Measurements from ENCODE around the gene TTF1.
"Not testable (repeated sequence)": the region's sequence is repeated elsewhere in the genome, so short reads cannot be mapped to it uniquely, and the experiment has no call there.

Gene TTF1

GRCh38 chr9:132414731-132415130 is 8.1 kb upstream of the TTF1 start:
- DNase-seq: no peak

GRCh38 chr9:132413926-132414325 is 7.3 kb upstream of the TTF1 start:
- DNase-seq: no peak

- no peak for DNase-seq
Measured at GRCh38 chr9:132412089-132412488, 5.4 kb upstream of the TTF1 start.

GRCh38 chr9:132411091-132411508 is 4.5 kb upstream of the TTF1 start:
- DNase-seq: peak in 2 of 58 donors; percentile 4

- DNase-seq: no peak
Measured at GRCh38 chr9:132410642-132411041, 4.0 kb upstream of the TTF1 start.

- peak in 5 of 58 donors; percentile 3 to 29 (median 6) for DNase-seq
Measured at GRCh38 chr9:132409828-132410528, 3.3 kb upstream of the TTF1 start, which contains the start of gene CFAP77. CFAP77 (plus strand) TSS chr9:132410211; CDS start chr9:132410272, 61 bp downstream.

- DNase-seq: no peak
Measured at GRCh38 chr9:132408521-132408920, 1.9 kb upstream of the TTF1 start.

- DNase-seq: no peak
Measured at GRCh38 chr9:132407196-132407595, 556 bp upstream of the TTF1 start.

GRCh38 chr9:132404228-132404881 is 2.3 kb downstream of the TTF1 start:
- no peak for DNase-seq

GRCh38 chr9:132401824-132402223 is 4.8 kb downstream of the TTF1 start:
- DNase-seq: no peak

- no peak for DNase-seq
Measured at GRCh38 chr9:132395560-132395959, 11.1 kb downstream of the TTF1 start.

- DNase-seq: no peak
Measured at GRCh38 chr9:132391449-132391848, 15.2 kb downstream of the TTF1 start.

GRCh38 chr9:132390966-132391365 is 15.7 kb downstream of the TTF1 start:
- no peak for DNase-seq

GRCh38 chr9:132387133-132387532 is 19.5 kb downstream of the TTF1 start:
- DNase-seq: no peak

GRCh38 chr9:132384376-132384775 is 22.3 kb downstream of the TTF1 start:
- no peak for DNase-seq

- no peak for DNase-seq
Measured at GRCh38 chr9:132383462-132383883, 23.2 kb downstream of the TTF1 start.

GRCh38 chr9:132381966-132382541 is 24.6 kb downstream of the TTF1 start:
- no peak for DNase-seq

- not testable (repeated sequence) for DNase-seq
Measured at GRCh38 chr9:132378416-132378815, 28.2 kb downstream of the TTF1 start.

GRCh38 chr9:132377769-132378168 is 28.9 kb downstream of the TTF1 start:
- DNase-seq: not testable (repeated sequence)

GRCh38 chr9:132372177-132373095 is 34.2 kb downstream of the TTF1 start:
- peak in 31 of 58 donors; percentile 3 to 67 (median 28) for DNase-seq

GRCh38 chr9:132370592-132370991 is 36.0 kb downstream of the TTF1 start:
- DNase-seq: no peak
